GM18870 (cell line): ENCODE measurements around the gene TSC2.
"Not testable (repeated sequence)": the region's sequence is repeated elsewhere in the genome, so short reads cannot be mapped to it uniquely, and the experiment has no call there.

Experiments
- ATAC-seq: cut with Tn5 transposase; IDR thresholded peaks from one replicate; pipeline ENCODE4 v1.9.1; 2021; ENCODE audit warnings: moderate library complexity; ENCODE audit not compliant: unreplicated experiment

TSC2 gene

DNA sequence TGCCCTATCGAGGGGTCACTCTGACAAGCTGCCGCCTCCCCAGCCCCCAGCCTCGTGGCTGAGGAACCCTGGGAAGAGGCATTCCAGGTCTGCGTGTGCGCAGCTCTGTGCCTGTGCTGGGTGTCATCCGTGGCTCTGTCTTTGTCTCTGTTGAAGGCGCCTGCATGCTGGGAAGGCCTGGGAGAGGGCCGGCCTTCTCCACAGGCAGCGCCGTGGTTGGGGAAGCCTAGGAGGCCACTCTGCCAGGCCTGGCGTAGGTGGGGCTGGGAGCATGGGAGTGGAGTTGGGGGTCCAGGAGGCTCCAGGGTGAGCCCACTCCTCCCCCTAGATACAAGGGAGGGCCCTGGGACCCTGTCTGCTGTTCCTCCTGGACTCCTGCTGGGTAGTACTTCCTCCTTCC, 17.7 kb upstream of the TSC2 start:
- no peak for ATAC-seq

GRCh38 chr16:2031081-2031577, 16.7 kb upstream of the TSC2 start:
- no peak for ATAC-seq

DNA sequence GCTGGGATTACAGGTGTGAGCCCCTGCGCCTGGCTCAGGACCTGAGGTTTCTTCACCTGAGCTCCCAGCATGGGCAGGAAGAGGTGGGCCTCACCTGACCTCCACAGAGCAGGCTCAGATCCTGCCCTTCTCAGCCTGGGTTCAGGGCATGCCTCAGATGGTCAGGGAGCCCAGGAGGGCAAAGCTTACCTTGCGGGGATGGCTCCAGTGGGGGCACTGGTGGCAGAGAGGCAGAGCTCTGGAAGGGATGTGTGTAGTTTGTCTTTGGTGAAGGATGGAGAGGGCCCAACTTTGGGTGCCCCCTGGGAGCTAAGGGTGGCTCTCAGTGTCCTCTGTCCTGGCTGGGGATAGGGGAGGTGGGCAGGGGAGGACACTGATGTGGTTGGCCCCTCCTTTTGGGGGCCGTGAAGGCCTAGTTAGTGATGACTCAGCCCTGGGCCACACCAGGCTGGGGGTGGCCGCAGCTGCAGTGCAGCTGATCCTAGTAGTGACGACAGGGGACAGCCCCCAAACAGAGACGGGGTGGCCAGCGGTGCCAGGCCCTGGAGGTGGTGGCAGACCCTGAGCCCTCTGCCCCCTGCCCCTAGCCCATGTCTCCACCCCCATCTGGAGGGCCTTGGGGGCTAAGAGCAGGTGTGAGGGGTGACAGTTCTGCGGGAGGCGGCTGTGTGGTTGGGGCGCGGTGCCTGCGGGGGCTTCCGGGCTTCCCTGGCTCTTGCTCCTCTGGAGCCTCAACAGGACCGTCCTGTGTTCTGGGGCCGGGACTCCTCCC, 15.3 kb upstream of the TSC2 start:
- ATAC-seq = no peak

DNA sequence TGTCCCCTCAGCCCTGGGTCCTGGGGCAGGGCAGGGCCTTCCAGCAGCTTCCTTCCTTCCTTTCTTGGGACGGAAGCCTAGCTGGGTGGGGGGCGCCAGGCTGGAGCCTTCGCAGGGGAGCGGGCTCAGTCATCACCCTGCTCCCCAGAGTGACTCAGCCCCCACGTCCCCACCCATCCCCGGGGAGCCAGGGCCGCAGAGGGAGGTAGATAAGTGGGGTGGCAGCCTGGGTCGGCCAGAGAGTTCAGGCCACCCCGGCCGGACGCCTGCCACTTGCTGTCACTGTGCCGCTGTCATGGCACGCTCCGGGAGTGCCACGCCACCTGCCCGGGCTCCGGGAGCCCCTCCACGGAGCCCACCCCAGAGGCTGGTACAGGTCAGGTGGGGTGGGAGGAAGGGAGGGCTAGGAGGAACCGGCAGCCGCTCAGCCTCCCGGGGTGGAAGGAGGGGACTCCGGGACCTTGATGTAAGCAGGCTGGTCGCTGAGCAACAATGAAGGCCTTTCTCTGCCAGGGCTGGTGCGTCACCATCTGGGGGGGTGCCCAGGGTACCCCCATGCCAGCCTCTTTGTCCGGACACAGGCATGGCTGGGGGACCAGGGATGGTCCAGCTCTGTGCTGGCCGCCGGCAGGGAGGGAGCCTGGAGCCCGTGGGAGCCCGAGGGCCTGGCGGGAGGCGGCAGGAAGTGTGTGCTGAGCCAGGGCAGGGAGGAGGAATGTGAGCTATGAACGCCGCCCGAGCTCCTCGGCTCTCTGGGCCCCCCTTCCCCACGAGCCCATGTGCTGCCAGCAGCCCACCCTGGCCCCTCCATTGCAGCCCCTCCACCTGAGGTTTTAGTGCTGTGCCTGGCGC, 14.5 kb upstream of the TSC2 start:
- ATAC-seq = no peak

- ATAC-seq = not testable (repeated sequence)
Measured at GRCh38 chr16:2033909-2034695, 13.7 kb upstream of the TSC2 start.

- no peak for ATAC-seq
Measured at GRCh38 chr16:2034696-2035430, 12.9 kb upstream of the TSC2 start.

DNA sequence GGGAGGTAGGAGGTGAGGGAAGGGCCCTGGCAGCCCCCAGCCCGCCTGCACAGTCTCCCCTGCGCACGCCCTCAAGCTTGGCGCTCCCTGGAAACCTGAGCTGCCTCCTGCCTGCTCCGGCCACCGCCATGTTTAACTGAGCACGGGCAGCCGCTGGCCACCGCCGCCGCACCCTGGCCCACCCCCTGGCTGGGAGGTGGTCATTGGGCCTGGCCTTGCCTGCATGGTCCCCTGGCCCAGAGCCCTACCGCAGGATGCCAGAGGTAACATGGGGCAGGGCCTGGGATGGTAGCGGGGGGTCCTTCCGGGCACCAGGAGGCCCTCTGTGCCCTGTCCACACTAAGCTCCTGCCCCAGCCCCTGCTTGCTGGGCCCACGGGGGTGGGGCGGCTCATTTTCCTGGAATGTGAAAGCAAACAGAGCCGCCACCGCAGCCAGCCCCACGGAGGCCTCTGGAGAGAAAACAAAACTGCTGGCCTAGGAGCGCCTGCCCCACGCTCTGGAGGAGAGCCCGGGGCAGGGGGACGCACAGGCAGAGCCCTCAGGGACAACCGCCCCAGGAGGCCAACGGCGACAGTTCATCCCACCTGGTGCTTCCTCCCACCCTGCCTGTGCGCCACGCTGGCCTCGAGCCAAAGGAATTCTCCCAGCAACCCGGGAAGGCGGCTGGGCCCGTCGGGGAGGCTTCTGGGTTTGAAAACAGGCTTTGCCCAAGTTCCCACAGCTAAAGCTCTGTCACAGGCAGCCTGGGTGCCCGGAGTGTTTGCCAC, 12.2 kb upstream of the TSC2 start:
- no peak for ATAC-seq

DNA sequence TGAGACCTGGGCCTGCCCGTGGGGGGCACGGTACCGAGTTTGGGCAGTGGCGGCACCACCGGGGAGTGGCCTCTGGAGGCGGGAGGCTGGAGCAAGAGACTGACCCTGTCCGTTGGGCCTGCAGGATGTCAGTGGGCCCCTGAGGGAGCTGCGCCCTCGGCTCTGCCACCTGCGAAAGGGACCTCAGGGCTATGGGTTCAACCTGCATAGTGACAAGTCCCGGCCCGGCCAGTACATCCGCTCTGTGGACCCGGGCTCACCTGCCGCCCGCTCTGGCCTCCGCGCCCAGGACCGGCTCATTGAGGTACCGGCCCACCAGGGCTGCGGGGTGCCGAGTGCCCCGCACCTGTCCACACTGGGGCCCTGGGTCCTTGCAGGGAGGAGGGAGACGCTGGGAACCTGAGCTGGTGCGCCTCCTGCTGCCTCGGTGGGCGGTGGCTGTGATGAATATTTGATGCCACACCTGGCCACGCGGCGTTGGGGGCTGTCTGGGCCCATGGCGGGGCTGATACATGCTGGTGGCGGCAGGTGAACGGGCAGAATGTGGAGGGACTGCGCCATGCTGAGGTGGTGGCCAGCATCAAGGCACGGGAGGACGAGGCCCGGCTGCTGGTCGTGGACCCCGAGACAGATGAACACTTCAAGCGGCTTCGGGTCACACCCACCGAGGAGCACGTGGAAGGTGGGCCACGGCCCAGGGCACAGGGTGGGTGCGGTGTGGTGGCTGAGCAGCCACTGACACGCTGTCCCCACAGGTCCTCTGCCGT, 11.4 kb upstream of the TSC2 start:
- ATAC-seq = no peak

DNA sequence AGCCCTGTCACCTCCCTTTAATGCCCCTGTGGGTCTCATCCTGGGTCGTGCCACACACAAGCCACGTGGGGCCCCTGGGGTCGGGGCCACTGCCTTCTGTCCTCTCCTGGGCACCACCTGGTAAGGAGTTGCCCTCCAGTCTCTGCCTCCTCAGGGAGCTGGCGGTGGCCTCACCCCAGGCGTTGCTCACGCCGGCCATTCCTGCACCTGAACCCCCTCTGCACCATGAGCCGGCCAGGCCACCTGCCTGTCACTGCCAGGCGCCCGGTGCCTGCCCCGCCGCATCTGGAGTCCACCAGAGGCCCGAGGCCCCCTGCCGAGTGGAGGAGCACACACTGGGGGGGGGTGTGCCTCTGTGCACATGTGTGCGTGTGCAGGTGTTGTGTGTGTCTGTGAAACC, 10.7 kb upstream of the TSC2 start:
- ATAC-seq = no peak

- ATAC-seq = no peak
Measured at GRCh38 chr16:2037647-2038381, 10.0 kb upstream of the TSC2 start.

DNA sequence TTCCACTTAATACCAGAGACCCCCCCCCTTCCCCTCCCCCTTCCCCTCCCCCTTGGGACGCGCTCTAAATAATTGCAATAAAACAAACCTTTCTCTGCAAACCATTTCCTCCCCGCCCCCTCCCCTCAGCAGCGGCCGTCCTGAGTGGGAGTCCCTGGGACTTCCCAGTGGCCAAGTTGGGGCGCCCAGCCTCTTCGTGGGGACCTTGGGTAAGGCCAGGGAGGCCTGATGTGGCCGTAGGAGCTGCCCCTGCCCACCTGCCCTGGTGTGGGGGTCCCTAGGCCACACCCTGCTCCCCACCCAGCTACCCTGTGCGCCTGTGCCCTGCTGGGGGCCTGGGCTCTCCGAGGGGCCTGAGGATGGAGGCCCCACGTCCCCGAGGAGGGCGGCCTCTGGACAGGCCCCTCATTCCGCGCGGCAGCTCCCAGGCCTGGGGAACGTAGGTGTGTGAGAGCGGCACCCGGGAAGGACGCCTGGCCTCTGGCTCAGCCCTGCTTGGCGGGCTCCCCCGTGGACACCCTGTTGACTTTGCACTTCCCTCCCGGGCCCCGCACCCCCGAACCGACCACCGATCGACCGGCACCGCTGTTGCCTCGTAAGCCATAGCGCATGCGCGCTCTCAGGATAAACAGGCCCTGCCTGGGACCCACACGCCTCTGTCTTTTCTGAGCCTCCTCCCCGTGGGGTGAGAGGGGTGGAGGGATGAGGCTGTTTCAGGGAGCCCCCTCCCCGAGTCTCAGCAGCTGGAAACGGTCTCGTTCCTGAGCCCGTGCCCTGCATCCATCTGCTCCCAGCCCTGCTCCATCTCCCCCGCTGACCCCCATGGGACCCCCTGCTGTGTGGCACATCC, 9.2 kb upstream of the TSC2 start:
- no peak for ATAC-seq

GRCh38 chr16:2039274-2040031, 8.3 kb upstream of the TSC2 start:
- no peak for ATAC-seq

GRCh38 chr16:2040041-2040786, 7.6 kb upstream of the TSC2 start:
- ATAC-seq = no peak

GRCh38 chr16:2040787-2041522, 6.8 kb upstream of the TSC2 start:
- no peak for ATAC-seq
